Measurements from ENCODE around the gene DPEP2. TPM values are rescaled to one million over a fixed set of nuclear protein-coding genes. Genes with fewer than 3 reads are reported as not detected.

The DPEP2 gene
- total and polyA plus RNA-seq, 2 of the 4 experiments (the other 2 are of a cell fraction) = not detected

DNA sequence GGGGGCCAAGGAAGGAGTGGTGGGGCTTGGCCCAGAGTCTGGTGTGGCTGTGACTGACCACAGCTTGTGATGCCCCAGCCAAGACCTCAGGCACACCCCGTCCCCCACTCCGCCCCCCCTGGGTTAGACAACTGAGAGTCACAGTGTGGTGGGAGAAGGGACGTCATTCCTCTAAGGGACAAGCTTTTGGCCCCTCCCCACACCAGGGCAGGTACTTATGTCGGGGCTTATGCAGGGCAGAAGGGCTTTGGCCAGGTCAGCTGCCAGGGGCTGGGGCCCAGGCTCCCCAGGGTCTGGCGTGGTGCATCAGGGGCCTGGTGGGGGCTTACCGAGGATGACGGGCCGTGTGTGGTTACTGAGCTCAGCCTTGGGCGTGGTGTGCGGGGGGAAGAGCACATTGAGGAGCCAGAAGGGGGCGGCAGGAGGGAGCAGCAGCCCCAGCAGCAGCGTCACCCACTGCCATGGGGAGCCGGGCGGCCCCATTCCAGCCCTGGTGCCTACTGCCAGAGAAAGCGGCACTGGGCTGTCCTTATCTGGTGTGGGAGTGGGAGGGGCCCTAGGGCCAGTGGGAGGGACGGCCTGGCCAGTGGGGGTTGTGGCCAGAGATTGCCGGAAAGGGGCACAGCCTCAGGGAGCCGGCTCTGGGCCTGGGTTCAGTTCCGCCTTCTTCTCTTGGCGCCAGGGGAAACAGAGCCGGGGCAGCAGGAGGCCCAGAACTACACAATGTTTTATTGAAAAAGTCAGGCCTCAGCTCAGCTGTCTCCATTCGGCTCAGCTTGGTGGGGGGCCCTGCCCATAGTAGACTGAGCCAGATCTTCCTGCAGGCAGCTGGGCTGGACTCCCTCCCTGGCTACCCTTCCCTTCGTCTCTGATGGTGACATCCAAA lies 55.4 kb downstream of the DPEP2 start, which contains the start of gene LCAT:
LCAT (minus strand) TSS at position 502 of the 886 bp plus-strand sequence; CDS start at position 483, 19 bp downstream.
- H2BK15ac ChIP-seq (ENCODE audit: low read depth, low read length) = no peak within 1 kb of the TSS
- H3K14ac ChIP-seq (replicated peaks; ENCODE audit: low read depth, low read length) = no peak within 1 kb of the TSS
- peaks cover 67% of the 10 kb centered on the region for H4K20me1 ChIP-seq (ENCODE audit: insufficient read depth, low read length)
- H2BK120ac ChIP-seq (ENCODE audit: low read depth, low read length) = no peak within 1 kb of the TSS
- H3K4me1 ChIP-seq (ENCODE audit: control insufficient read depth, insufficient read depth, low read length) = no peaks in the 10 kb centered on the region
- H4K5ac ChIP-seq (ENCODE audit: low read depth, low read length) = no peak within 1 kb of the TSS
- dilution Hi-C loops (cut with HindIII; ENCODE audit: low sequenced_read_pairs, unreplicated experiment) (no loop called here), in situ Hi-C loops (cut with MboI; ENCODE audit: low sequenced_read_pairs) (loop anchor here (25.0 kb wide), 1 partner anchor 407 kb away; the partner anchor contains the start of gene RIPOR1), intact Hi-C loops (cut with micrococcal nuclease) (no loop called here)
- 79% methylated on average over 7 of the region's 23 CpGs; no CpG with 5 or more reads in 1 of the 2 experiments for WGBS, 2 experiments (ENCODE audit: extremely low coverage in 2 of 2, insufficient read length in 1 of 2)
- H2BK20ac ChIP-seq (ENCODE audit: low read depth, low read length) = no peak within 1 kb of the TSS
- H3K56ac ChIP-seq (ENCODE audit: extremely low read depth, insufficient read depth, low read length) = no peak within 1 kb of the TSS
- H3K9me1 ChIP-seq (ENCODE audit: insufficient read depth, low read length) = no peaks in the 10 kb centered on the region; the same call in 1 of the 2 replicates
- H3K23ac ChIP-seq (ENCODE audit: low read depth, low read length) = no peak within 1 kb of the TSS
- no peaks in the 10 kb centered on the region for H3K9me3 ChIP-seq (ENCODE audit: control insufficient read depth, insufficient read depth, low read length)
- H3K4me3 ChIP-seq (ENCODE audit: insufficient read depth, low read depth, low read length) = no peak within 1 kb of the TSS
- peaks cover 91% of the 10 kb centered on the region for H3K36me3 ChIP-seq (ENCODE audit: control insufficient read depth, insufficient read depth, low read length)
- no peak within 1 kb of the TSS for H2AK5ac ChIP-seq (ENCODE audit: low read depth, low read length)
- no peak within 1 kb of the TSS for H3K27ac ChIP-seq (ENCODE audit: insufficient read depth, low read length)
- no peak for DNase-seq
- no peak within 1 kb of the TSS for H4K8ac ChIP-seq (ENCODE audit: low read depth in 2 of 2, low read length in 2 of 2)
- BruUV-seq (replicated peaks) = no TSS peak
- H3K18ac ChIP-seq (ENCODE audit: low read depth, low read length) = no peak within 1 kb of the TSS
- no peak within 1 kb of the TSS for H2AK9ac ChIP-seq (replicated peaks; ENCODE audit: low read depth, low read length, poor library complexity)
- H4K91ac ChIP-seq (ENCODE audit: insufficient read depth, low read depth, low read length) = no peak within 1 kb of the TSS
- no peaks in the 10 kb centered on the region for H3K27me3 ChIP-seq (ENCODE audit: control insufficient read depth, insufficient read depth, low read length)
- no peak for ATAC-seq (ENCODE audit: low read depth)
- no peak within 1 kb of the TSS for H3K4me2 ChIP-seq (ENCODE audit: low read depth, low read length)
- H3K4ac ChIP-seq (ENCODE audit: low read depth, low read length) = no peak within 1 kb of the TSS
- ChIA-PET CTCF (no interaction called here), POLR2A (ENCODE audit: unreplicated experiment) (no interaction called here)
- no peak for TF ChIP-seq CEBPB (IDR thresholded peaks at IDR 0.05; ENCODE audit: low read depth, low read length)
- no peak for TF ChIP-seq MXI1 (IDR thresholded peaks at IDR 0.05; ENCODE audit: borderline replicate concordance, low read depth, low read length)
- peak within 1 kb of the TSS; percentile 51 for H2AFZ ChIP-seq (replicated peaks; ENCODE audit: low read length, poor library complexity)
- no peak within 1 kb of the TSS for H2BK5ac ChIP-seq (ENCODE audit: low read depth, low read length, poor library complexity, severe bottlenecking)
- H3K9ac ChIP-seq (ENCODE audit: low read depth, low read length) = no peak within 1 kb of the TSS
- peaks cover 18 to 84% of the 10 kb centered on the region in 2 experiments for H3K79me1 ChIP-seq (ENCODE audit: low read depth in 1 of 2, low read length in 2 of 2)

Data from IMR-90 (cell line).